ES-I3 (cell line): ENCODE results near the gene QTRT2.

Source experiments
- H3K36me3 ChIP-seq: 2 replicates; pipeline ENCODE4 v1.6.1; 2013; ENCODE audit warnings: mild to moderate bottlenecking, low read length, control low read depth, moderate library complexity; ENCODE audit not compliant: insufficient read depth
- H3K4me1 ChIP-seq: 2 replicates; pipeline ENCODE4 v1.6.1; 2013; ENCODE audit warnings: mild to moderate bottlenecking, control low read depth, low read length; ENCODE audit not compliant: insufficient read depth
- H3K9ac ChIP-seq: 2 replicates; pipeline ENCODE4 v1.6.1; 2013; ENCODE audit warnings: low read depth, mild to moderate bottlenecking, low read length, moderate library complexity
- H3K9me3 ChIP-seq: 2 replicates; pipeline ENCODE4 v1.6.1; 2013; ENCODE audit warnings: mild to moderate bottlenecking, low read length, moderate library complexity; ENCODE audit not compliant: control insufficient read depth, insufficient read depth

QTRT2 gene

DNA sequence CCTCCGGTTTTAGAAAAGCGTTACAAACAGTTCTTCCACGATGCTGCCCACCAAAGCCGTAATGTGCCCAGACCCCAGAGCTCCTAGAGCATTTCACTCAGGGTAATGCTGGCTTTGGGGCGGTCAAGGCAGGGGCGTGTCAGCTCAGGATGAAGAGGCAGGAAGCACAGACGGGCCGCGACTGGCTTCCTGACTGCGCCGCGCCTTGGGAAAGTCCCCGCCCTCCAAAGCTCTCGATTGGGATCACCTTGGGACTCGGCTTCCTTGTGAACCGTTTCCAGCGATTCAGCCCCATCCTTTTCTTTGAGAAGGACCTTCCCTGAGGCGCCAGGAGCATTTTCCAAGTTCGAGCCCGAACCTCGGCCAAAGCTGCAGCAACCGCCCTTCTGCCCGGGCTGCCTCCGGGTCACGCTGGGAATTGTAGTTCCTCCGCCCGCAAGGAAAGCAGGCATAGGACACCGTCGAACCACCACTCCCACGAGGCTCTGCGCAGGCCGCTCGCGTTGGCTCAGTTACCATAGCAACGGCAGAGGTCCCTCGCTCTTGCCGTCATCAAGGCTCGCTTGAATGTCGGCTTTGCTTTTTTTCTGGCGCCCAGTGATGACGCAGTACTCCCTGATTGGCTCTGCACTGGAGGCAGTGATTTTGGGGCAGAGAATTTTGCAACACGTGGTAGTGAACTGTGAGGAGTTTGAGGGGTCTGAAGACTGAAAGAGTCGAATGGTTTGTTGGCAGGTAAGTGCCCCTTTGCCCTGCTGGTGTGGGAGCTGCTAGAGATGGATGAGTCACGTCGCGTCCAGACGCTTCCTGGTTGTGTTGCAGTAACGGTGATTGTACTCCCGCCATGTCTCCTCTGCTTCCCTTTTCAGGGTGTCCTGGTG lies at the start of gene QTRT2, which contains the start of gene CCDC191:
TSS of gene QTRT2 (plus strand) at position 608 of the 881 bp plus-strand sequence. CDS start 8,521 bp downstream, outside the sequence.
TSS of gene CCDC191 (minus strand) at position 397 of the 881 bp plus-strand sequence. CDS start at position 337, 60 bp downstream.
- H3K4me1 ChIP-seq = no peaks in the 10 kb centered on the region
- 0 out of 2 replicates have a peak, but pooled peaks cover 2% of the 10 kb centered on the region for H3K36me3 ChIP-seq
- H3K9ac ChIP-seq = peak within 1 kb of the TSS; percentile 77
- no peaks in the 10 kb centered on the region for H3K9me3 ChIP-seq

DNA sequence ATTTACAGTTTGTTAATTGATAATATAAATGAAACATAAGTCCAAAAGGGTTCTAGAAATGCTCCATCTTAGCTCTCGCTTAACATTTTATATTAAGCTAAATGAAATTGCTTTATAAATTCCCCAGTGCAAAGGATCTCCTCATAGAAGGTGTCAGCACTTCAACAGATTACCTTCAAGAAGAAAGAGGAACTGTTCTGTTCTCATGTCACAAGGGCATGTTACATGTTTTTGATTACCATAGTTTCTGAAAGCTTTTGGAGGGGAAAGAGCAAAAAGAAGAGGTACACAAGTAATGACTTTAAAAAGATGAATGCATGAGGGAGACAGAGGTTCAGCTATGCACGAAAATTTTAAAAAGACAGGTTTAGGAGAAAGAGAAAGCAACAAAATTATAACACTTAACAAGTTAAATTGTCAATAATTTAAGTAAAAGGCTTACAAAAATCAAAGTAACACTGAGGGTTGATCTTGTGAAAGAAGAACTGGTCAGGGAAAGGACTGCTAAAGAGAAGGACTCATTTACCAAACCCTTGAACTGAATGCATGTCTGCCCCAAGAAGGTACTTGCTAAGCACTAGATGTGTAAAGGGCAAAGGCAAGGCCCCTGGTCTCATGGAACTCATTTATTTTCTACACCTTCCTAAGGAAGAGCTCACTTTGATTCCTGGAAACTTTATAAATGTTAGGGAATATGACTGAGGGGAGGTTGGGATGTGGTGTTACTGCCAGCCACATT lies 45.3 kb upstream of the QTRT2 start:
- Histone ChIP-seq H3K4me1 (no peaks in the 10 kb centered on the region), H3K9me3 (no peaks in the 10 kb centered on the region), H3K36me3 (no peaks in the 10 kb centered on the region), H3K9ac (no peak overlapping the region)

DNA sequence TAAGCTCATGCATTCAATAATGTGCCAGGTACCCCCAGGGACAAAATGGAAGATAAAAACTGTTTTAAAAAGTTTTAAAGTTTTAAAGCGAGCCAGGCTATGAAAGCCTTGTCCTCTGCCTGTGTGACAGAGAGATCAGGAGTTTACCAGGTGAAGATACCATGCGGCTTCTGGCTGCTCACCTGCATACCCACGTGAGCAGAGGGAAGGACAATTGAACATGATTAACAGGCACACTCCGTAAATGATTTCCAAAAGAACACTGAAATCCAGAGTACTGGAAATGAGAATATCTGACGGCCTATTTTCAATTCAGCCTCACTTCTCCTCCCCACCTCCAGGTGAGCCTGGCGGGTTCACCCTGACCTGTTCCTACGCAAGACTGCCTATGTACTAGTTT lies 42.3 kb upstream of the QTRT2 start:
- Histone ChIP-seq H3K36me3 (no peaks in the 10 kb centered on the region), H3K9ac (no peak overlapping the region), H3K9me3 (no peaks in the 10 kb centered on the region), H3K4me1 (no peaks in the 10 kb centered on the region)

DNA sequence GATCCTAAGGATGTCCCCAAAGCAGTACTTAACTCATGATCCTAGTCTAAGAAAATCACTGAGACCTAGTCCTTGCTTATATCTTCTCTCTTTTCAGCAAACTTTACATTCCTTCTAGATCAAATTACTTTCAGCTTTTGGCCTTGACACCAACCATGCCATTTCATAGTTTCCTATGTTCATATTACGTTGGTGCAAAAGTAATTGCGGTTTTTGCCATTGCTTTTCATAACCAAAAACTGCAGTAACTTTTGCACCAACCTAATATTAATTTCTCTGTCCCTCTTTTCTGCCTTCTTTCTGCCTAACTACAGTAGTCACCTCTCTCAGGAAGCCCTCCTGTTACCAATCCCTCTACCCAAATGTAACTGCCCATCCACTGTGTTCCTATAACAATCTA lies 37.1 kb upstream of the QTRT2 start:
- Histone ChIP-seq H3K9ac (no peak overlapping the region), H3K4me1 (peaks cover 4% of the 10 kb centered on the region), H3K9me3 (no peaks in the 10 kb centered on the region), H3K36me3 (no peaks in the 10 kb centered on the region)

DNA sequence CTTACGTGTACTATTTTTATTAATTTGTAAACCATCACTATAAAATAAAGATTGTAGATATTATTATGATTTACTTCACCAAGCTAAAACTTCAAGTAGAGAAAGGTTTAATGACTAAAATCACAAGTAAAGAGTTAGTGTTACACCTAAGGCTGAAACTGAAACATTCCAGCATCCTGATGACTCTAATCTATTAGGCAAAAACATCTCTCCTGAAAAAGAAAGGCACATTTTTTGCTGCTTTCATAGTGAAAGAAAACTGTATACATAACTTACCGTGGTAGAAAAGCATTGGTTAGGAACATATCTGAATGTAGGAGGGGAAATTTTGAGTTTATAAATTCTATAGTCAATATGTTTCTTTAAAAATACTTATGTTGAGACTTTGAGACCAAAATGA lies 35.6 kb upstream of the QTRT2 start:
- Histone ChIP-seq H3K9ac (no peak overlapping the region), H3K4me1 (peaks cover 4% of the 10 kb centered on the region), H3K36me3 (no peaks in the 10 kb centered on the region), H3K9me3 (no peaks in the 10 kb centered on the region)

DNA sequence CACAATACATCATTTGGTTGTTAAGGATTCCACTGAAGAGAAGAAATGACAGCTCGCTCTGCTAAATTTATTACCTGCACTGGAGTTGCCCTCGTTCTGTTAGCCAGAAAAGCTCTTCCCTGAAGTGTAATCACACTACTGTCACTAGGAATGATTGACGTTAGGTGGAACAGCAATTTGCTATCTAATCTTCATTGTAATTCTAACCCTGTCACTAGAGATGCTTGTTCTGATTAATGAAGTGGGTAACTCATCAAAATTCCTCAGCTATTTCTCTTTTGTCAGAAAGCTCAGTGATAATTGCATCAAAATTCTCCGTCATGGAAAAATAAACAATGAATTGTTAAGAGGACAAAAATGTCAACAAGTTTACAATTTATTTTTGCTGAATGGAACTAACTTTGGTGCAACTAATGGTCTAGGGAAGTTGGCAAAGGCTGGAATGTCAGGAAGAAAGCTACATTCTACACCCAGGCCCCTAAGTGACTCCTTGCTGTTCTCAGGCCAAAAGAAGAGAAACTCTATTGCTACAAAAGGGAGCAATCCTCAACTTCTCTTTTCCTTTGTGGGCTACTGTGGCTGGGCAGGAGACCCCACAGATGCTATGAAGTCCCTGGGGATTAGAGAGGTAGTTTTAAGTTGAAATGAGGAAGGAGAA lies 34.3 kb upstream of the QTRT2 start:
- H3K9me3 ChIP-seq = no peaks in the 10 kb centered on the region
- peaks cover 4% of the 10 kb centered on the region for H3K4me1 ChIP-seq
- H3K36me3 ChIP-seq = no peaks in the 10 kb centered on the region

DNA sequence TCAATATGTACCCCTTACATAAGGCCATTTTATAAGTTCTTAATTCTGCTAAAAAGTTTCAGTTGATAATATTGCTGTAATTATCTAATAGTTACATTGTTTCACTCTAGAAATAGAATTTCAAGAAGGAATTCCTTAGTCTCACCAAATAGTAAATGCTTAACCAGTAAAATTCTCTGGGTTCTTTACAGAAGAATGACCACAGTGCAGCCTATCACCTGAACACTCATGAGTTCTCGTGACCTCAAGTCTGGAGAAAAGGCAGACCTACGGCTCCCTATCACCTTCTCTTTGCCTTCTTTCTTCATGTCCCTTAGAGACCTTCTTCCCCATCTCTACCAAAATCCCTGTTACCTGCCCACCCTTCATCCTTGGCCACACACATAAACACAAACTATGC lies 31.1 kb upstream of the QTRT2 start:
- Histone ChIP-seq H3K9ac (no peak overlapping the region), H3K36me3 (no peaks in the 10 kb centered on the region), H3K4me1 (peaks cover 5% of the 10 kb centered on the region), H3K9me3 (no peaks in the 10 kb centered on the region)

More for the DNA sequence above, 34.3 kb upstream of the QTRT2 start:
- H3K9ac ChIP-seq = no peak overlapping the region

DNA sequence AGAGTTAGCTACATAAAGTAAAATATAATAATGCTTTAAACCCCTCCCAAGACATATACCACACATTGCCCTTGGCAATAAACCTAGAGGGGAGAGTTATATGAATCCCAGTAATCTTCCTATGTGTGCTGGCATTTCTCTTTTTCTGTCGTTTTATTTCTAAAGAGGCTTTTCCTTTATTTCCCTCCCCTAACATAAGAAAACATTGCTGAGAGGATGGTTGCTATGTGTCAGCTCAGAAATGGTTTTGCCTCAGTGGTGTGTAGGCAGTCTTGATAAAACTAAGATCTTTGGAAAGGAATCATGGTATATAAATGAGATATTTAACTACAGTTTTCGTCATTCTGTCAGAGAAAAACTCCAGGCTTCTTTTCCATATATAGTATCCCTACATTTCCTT lies 30.2 kb upstream of the QTRT2 start:
- Histone ChIP-seq H3K36me3 (no peaks in the 10 kb centered on the region), H3K9me3 (no peaks in the 10 kb centered on the region), H3K4me1 (peaks cover 7% of the 10 kb centered on the region), H3K9ac (no peak overlapping the region)

DNA sequence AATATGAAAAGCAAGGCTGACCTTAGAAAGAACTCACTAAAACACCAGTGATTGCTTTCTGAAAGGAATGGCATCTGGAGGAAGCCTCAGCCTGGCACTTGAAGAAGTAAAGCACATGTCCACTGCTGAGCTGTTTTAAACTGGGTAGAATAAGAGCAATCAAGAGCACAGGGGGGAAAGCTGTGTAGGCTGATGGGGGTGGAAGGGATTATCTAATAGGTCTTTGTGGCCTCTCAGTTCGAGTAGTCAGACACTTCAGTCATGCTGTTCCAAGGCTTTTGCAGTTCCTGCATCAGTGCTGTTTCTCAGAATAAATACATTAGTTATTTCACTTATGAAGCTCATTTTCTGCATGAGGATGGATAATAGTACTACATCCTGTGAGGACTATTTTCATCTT lies 22.8 kb upstream of the QTRT2 start:
- Histone ChIP-seq H3K9ac (no peak overlapping the region), H3K4me1 (0 out of 2 replicates have a peak, but pooled peaks cover 4% of the 10 kb centered on the region), H3K9me3 (no peaks in the 10 kb centered on the region), H3K36me3 (0 out of 2 replicates have a peak, but pooled peaks cover 4% of the 10 kb centered on the region)

DNA sequence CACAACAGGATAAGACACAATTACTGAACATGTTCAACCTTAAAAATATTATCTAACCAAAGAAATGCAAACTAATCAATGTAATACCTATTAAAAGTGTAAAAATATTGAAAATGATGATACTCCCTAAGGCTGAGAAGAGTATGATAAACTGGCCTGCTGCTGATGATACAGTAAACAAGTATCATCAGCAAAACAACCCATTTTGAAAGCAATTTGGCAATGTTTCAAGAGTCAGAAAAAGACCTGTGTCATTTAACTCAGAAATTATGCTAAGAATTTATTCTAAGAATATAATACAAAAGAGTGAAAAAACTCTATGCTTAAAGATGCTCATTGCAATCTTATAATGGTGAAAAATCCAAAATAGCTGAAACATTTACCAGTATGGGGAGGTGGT lies 22.3 kb upstream of the QTRT2 start:
- Histone ChIP-seq H3K4me1 (0 out of 2 replicates have a peak, but pooled peaks cover 4% of the 10 kb centered on the region), H3K9me3 (no peaks in the 10 kb centered on the region), H3K36me3 (0 out of 2 replicates have a peak, but pooled peaks cover 4% of the 10 kb centered on the region), H3K9ac (no peak overlapping the region)

DNA sequence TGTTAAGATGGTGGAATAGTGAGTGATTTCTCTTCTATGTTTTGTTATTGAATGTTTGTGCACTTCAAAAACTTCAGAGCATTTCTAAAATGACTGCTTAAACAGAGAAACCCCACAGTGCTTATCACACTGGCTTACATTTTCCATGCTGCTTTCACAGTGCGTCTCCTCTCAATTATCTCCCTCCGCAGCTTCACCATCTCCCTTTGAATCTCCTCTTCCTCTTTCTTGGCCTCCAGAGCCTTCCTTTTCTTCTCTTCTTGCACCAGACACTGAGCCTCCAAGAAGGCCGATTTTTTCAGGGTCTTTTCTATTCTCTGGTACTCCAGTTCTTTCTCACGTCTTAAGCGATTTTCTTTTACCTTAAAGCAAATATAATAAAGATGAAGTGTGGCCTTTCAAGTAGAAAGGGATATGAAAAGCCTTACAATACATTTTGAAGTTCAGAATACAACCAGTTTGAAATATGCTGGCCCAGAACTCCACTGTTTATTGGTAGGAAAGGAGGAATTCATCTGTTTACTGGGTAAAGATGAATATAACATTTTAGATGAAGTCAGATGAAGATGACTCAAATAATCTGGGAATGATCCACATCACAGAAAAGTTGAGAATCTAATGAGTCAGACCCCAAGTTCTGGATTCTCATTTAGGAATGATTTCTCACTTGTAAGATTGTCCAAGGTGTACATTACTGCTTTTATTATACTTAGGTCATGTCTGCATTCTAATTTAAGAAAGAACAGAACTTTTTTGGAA lies 21.6 kb upstream of the QTRT2 start:
- Histone ChIP-seq H3K4me1 (0 out of 2 replicates have a peak, but pooled peaks cover 4% of the 10 kb centered on the region), H3K36me3 (0 out of 2 replicates have a peak, but pooled peaks cover 4% of the 10 kb centered on the region), H3K9ac (no peak overlapping the region), H3K9me3 (no peaks in the 10 kb centered on the region)

DNA sequence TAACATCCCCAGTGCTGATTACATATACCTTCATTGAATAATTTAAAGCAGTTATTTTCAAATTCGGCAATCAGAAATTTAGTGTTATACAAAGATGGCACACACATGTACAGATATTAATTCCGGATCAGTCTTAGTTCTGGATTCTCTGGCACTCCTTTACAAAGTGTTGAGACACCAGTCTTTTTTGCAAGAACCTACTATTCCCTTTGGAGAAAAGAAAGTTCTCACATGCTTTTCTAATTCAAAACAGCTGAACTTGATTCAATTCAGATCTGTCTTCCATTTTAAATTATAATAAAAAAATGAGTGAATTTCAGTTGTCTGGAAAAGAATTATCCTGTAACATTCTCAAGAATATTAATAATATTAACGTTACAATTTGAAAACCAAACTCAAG lies 20.6 kb upstream of the QTRT2 start:
- Histone ChIP-seq H3K9ac (no peak overlapping the region), H3K36me3 (0 out of 2 replicates have a peak, but pooled peaks cover 4% of the 10 kb centered on the region), H3K9me3 (no peaks in the 10 kb centered on the region), H3K4me1 (no peaks in the 10 kb centered on the region)

DNA sequence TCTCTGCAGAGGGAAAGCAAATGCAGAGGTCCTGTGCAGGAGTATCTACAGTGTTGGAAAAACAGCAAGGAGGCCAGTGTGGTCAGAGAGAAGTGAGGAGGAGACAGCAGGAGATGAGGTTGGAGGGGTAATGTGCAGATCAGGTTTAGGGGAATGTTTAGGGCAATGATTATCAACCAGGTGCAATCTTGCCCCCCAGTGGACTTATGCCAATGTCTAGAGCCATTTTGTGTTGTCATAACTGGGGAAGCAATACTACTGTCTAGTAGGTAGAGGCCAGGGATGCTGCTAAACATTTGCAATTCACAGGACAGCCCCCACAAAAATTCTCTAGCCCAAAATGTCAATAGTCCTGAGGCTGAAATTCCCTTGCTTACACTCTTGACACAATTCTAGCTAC lies 13.3 kb upstream of the QTRT2 start:
- Histone ChIP-seq H3K4me1 (no peaks in the 10 kb centered on the region), H3K9me3 (no peaks in the 10 kb centered on the region), H3K36me3 (no peaks in the 10 kb centered on the region), H3K9ac (no peak overlapping the region)

DNA sequence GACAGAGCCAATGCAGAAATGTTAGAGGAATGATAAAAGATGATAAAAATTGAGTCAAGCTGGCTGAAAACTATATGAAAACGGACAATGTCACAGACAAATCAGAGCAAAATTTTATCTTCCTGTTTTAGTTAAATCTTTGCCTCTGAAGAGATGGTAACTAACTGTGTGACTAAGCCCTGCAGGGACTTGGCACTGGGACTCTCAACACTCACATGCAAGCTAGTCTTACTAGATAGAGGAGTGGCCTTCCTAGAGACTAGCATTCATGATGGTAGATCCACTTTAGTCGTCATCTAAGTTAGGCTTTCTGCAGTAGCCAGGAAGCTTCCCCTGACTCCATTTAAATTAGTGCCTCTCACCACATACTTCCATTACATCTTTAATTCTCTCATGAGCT lies 4.3 kb upstream of the QTRT2 start:
- Histone ChIP-seq H3K4me1 (no peaks in the 10 kb centered on the region), H3K36me3 (no peaks in the 10 kb centered on the region), H3K9ac (no peak overlapping the region), H3K9me3 (no peaks in the 10 kb centered on the region)
